PC-3 (cell line): ENCODE data around the gene ACADSB. TPM values are rescaled to one million over a fixed set of nuclear protein-coding genes. Genes with fewer than 3 reads are reported as not detected.

Experiments used
- ATAC-seq: fragments of 200-7000 bp; cut with Tn5 transposase; 2 replicates; pipeline ENCODE4 v1.9.1; 2020; ENCODE audit warnings: mild to moderate bottlenecking, moderate library complexity
- BruUV-seq: library from RNA; stranded (reverse); fragments of 400-500 nt; replicated peaks from 2 replicates; lab custom pipeline; 2021; lab: Mats Ljungman, UMichigan
- CTCF ChIA-PET: fragments of 300-600 bp; sonication (Branson Sonifier 250); formaldehyde crosslinking; loops from one replicate; lab custom pipeline; 2022; ENCODE audit warnings: antibody characterized with exemption; lab: Charles Lee
- POLR2A ChIA-PET: fragments of 300-600 bp; sonication (Branson Sonifier 250); formaldehyde crosslinking; loops from one replicate; lab custom pipeline; 2022; ENCODE audit warnings: antibody characterized with exemption; ENCODE audit not compliant: unreplicated experiment; lab: Charles Lee
- DNase-seq: peaks from one replicate; pipeline ENCODE4 v3.0.0-alpha.2; 2015
- H2AFZ ChIP-seq: fragments of 300-600 bp; sonication (generic); 2 replicates; pipeline ENCODE4 v1.6.0; 2016; ENCODE audit warnings: antibody characterized with exemption, low read length
- H3F3A ChIP-seq: fragments of 300-600 bp; sonication (generic); one replicate; pipeline ENCODE4 v1.6.0; 2017; ENCODE audit warnings: antibody characterized with exemption, low read length, control low read depth, mild to moderate bottlenecking; ENCODE audit not compliant: unreplicated experiment
- H3K27ac ChIP-seq: fragments of 300-600 bp; sonication (generic); 2 replicates; pipeline ENCODE4 v1.5.1; 2016; ENCODE audit warnings: mild to moderate bottlenecking, low read length
- H3K27me3 ChIP-seq: fragments of 300-600 bp; sonication (generic); 2 replicates; pipeline ENCODE4 v1.6.1; 2016; ENCODE audit warnings: low read length, mixed read lengths
- H3K36me3 ChIP-seq: fragments of 300-600 bp; sonication (generic); 2 replicates; pipeline ENCODE4 v1.6.1; 2016; ENCODE audit warnings: low read depth, mixed run types, low read length, mixed read lengths
- H3K4me1 ChIP-seq: fragments of 300-600 bp; sonication (generic); 2 replicates; pipeline ENCODE4 v1.5.1; 2016; ENCODE audit warnings: low read length; ENCODE audit not compliant: insufficient read depth
- H3K4me2 ChIP-seq: fragments of 300-600 bp; sonication (generic); 2 replicates; pipeline ENCODE4 v1.6.0; 2016; ENCODE audit warnings: low read length
- H3K4me3 ChIP-seq: fragments of 300-600 bp; sonication (generic); 2 replicates; pipeline ENCODE4 v1.5.1; 2016; ENCODE audit warnings: mild to moderate bottlenecking, low read length, mixed read lengths
- H3K79me2 ChIP-seq: fragments of 300-600 bp; sonication (generic); 2 replicates; pipeline ENCODE4 v1.6.1; 2017; ENCODE audit warnings: low read length, mixed read lengths
- H3K9ac ChIP-seq: fragments of 300-600 bp; sonication (generic); 2 replicates; pipeline ENCODE4 v1.6.0; 2016; ENCODE audit warnings: mild to moderate bottlenecking, low read length
- H3K9me2 ChIP-seq: fragments of 300-600 bp; sonication (generic); replicated peaks from 2 replicates; pipeline ENCODE4 v1.6.1; 2016; ENCODE audit warnings: mixed run types, low read length, mixed read lengths
- H3K9me3 ChIP-seq: fragments of 300-600 bp; sonication (generic); 2 replicates; pipeline ENCODE4 v1.6.1; 2016; ENCODE audit warnings: low read length, mixed read lengths
- H4K20me1 ChIP-seq: fragments of 300-600 bp; sonication (generic); 2 replicates; pipeline ENCODE4 v1.6.1; 2016; ENCODE audit warnings: low read length, mixed read lengths
- CTCF ChIP-seq: fragments of 300-600 bp; sonication (generic); conservative IDR thresholded peaks from 2 replicates; pipeline ENCODE4 v1.5.1; 2017; ENCODE audit warnings: antibody characterized with exemption, low read depth, mild to moderate bottlenecking, low read length
- EZH2 ChIP-seq: fragments of 300-600 bp; sonication (generic); IDR thresholded peaks from one replicate; pipeline ENCODE4 v1.6.1; 2017; ENCODE audit warnings: antibody characterized with exemption, mild to moderate bottlenecking, low read length; ENCODE audit not compliant: unreplicated experiment
- EZH2phosphoT487 ChIP-seq: fragments of 300-600 bp; sonication (generic); IDR thresholded peaks from 2 replicates; pipeline ENCODE4 v1.6.1; 2018; ENCODE audit warnings: mild to moderate bottlenecking, antibody characterized with exemption, low read length, borderline replicate concordance
- intact Hi-C: fragments of 100-400 bp; cut with micrococcal nuclease; formaldehyde crosslinking; loops from 2 replicates; pipeline ENCODE4 v1.9.0; 2023
- total RNA-seq: library from RNA; depleted of rRNA; stranded (reverse); fragments of >200 nt; gene quantifications from 2 replicates; pipeline ENCODE4 v1.2.3, GENCODE V29; 2014

Gene ACADSB
- total RNA-seq, 1 experiment from 2014 or later, result 3.2 TPM

DNA sequence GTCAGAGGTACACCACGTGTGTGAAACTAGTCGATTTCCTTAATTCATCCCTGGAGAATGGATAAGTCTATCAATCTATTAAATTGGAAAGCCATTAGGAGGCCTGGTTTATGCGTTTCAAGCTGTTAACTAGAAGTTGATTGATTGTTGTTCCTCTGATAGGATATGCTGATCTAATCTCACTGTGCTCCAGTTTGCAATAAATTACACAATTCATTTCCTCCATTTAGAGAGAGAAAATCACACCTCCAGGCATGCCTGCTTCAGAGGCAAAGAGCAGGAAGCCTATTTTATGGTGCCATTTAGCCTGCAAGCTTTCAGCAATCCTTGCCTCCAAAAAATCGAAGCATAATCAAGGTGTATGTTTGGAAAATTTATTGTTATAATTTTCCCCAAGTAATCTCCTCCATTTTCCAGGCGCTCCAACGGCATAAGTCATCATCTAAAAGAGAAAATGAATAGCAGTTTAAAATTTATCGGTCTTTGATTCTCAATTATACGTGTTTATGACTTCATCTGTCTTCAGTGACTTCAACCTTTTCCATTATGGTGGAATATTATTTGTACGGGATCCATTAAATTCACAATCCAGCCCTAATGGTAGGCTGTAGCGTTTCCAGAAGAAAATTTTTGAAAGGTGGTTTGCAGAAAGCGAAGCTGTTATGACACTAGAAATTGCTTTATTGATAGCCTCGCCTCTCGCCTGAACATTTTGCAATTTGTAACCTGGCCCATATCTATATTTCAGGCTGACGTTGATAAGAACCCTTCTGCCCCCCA, 84.0 kb downstream of the ACADSB start:
- Histone ChIP-seq H3K36me3 (no peaks in the 10 kb centered on the region), H2AFZ (no peak overlapping the region), H4K20me1 (no peaks in the 10 kb centered on the region), H3K27ac (no peak overlapping the region), H3K9me3 (no peaks in the 10 kb centered on the region), H3K9ac (no peak overlapping the region), H3K9me2 (no peaks in the 10 kb centered on the region), H3F3A (no peaks in the 10 kb centered on the region), H3K79me2 (no peaks in the 10 kb centered on the region), H3K27me3 (peaks cover 27% of the 10 kb centered on the region), H3K4me3 (no peak overlapping the region), H3K4me1 (no peaks in the 10 kb centered on the region), H3K4me2 (no peak overlapping the region)
- DNase-seq (no peak), ATAC-seq (no peak)
- ChIA-PET CTCF (no interaction called here), POLR2A (no interaction called here)
- intact Hi-C loops, result no loop called here
- BruUV-seq, result no TSS peak
- TF ChIP-seq CTCF (no peak), EZH2 (no peak), EZH2phosphoT487 (no peak)

GRCh38 chr10:123093489-123093888, 84.7 kb downstream of the ACADSB start:
- no peak for DNase-seq
- no peaks in the 10 kb centered on the region for H3K9me2 ChIP-seq
- ChIA-PET POLR2A (no interaction called here), CTCF (no interaction called here)
- H4K20me1 ChIP-seq, result no peaks in the 10 kb centered on the region
- H3K4me3 ChIP-seq, result no peak overlapping the region
- H3K79me2 ChIP-seq, result no peaks in the 10 kb centered on the region
- intact Hi-C loops, result no loop called here
- H3K9ac ChIP-seq, result no peak overlapping the region
- H3K4me1 ChIP-seq, result no peaks in the 10 kb centered on the region
- no peaks in the 10 kb centered on the region for H3K36me3 ChIP-seq
- H3K4me2 ChIP-seq, result no peak overlapping the region
- H3K9me3 ChIP-seq, result no peaks in the 10 kb centered on the region
- no peaks in the 10 kb centered on the region for H3F3A ChIP-seq
- TF ChIP-seq CTCF (no peak), EZH2phosphoT487 (no peak), EZH2 (no peak)
- peaks cover 27% of the 10 kb centered on the region for H3K27me3 ChIP-seq
- BruUV-seq, result no TSS peak
- no peak for ATAC-seq
- no peak overlapping the region for H3K27ac ChIP-seq
- no peak overlapping the region for H2AFZ ChIP-seq

GRCh38 chr10:123096452-123096851, 87.6 kb downstream of the ACADSB start:
- Histone ChIP-seq H2AFZ (no peak overlapping the region), H3K4me2 (no peak overlapping the region), H3F3A (no peaks in the 10 kb centered on the region), H3K79me2 (no peaks in the 10 kb centered on the region), H3K9ac (no peak overlapping the region), H3K4me3 (no peak overlapping the region), H3K9me2 (no peaks in the 10 kb centered on the region), H3K9me3 (no peaks in the 10 kb centered on the region), H4K20me1 (no peaks in the 10 kb centered on the region), H3K27me3 (peaks cover 15% of the 10 kb centered on the region), H3K27ac (no peak overlapping the region), H3K4me1 (peaks cover 7% of the 10 kb centered on the region; the same call in 1 of the 2 replicates), H3K36me3 (no peaks in the 10 kb centered on the region)
- intact Hi-C loops, result no loop called here
- TF ChIP-seq CTCF (no peak), EZH2 (no peak), EZH2phosphoT487 (no peak)
- BruUV-seq, result no TSS peak
- no peak for DNase-seq
- CTCF ChIA-PET, result no interaction called here
- ATAC-seq, result no peak
- POLR2A ChIA-PET, result no interaction called here
